ENCODE results near the gene EBNA1BP2. TPM values are rescaled to one million over a fixed set of nuclear protein-coding genes. Genes with fewer than 3 reads are reported as not detected.

The EBNA1BP2 gene
- total and polyA plus RNA-seq, 10 of the 15 experiments (the other 5 are each of a cell fraction or from before 2014, with no cell fraction given) = 57.5 to 275 (median 133) TPM

DNA sequence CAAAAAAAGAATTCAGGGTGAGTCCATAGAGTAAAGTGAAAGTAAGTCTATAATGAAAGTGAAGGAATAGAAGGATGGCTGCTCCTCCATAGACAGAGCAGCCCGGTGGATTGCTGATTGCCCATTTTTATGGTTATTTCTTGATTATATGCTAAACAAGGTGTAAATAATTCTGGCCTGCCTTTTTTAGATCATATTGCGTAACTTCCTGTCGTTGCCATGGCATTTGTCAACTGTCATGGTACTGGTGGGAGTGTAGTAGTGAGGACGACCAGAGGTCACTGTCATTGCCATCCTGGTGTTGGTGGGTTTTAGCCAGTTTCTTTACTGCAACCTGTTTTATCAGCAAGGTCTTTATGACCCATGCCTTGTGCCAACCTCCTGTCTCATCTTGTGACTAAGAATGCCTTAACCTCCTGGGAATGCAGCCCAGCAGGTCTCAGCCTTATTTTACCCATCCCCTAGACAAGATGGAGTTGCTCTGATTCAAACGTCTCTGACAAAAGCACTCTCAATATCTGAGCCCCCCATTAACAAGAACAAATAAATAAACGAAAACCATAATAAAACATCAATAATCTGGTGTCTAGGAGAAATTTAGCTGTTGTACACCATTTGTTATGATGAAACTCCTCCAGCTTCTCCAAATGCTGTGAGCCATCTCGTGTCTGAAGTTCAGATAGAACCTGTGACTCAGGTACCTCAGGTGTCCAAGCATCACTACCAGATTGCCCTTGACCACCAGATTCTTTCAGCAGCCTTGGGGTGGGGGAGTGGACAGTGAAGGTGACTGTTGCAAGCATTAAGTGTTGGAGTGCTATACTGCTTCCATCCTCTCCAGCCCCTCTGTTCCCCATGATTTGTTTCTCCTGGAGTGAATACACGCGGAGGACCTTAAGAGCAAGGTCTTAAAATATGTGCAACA is 36.0 kb downstream of the EBNA1BP2 start:
- H3K9ac ChIP-seq (ENCODE audit: control insufficient read depth, insufficient read depth, low read length) = no peak overlapping the region
- H2AFZ ChIP-seq (ENCODE audit: control insufficient read depth, low read depth, low read length) = no peak overlapping the region
- H3K36me3 ChIP-seq (ENCODE audit: control insufficient read depth in 2 of 2, insufficient read depth in 2 of 2, low read length in 1 of 2) = no peaks in the 10 kb centered on the region
- H3K4me2 ChIP-seq (ENCODE audit: control insufficient read depth, insufficient read depth) = no peak overlapping the region
- no peak overlapping the region for H3K4me3 ChIP-seq
- H3K4me1 ChIP-seq (ENCODE audit: control insufficient read depth, insufficient read depth, low read length) = no peaks in the 10 kb centered on the region
- 30% methylated on average over 9 of the region's 9 CpGs for WGBS (ENCODE audit: insufficient coverage, insufficient replicate concordance, low lambda C conversion rate, missing lambda C conversion rate)
- no TSS peak for BruUV-seq (replicated peaks)
- no peaks in the 10 kb centered on the region for H4K20me1 ChIP-seq (ENCODE audit: control insufficient read depth, insufficient read depth)
- ChIA-PET POLR2A (no interaction called here), SMC1A (ENCODE audit: uncharacterized antibody, unreplicated experiment) (no interaction called here), RAD21 (ENCODE audit: unreplicated experiment) (no interaction called here), CTCF (interaction anchor here (0.7 kb wide), 1 partner anchor 1029 kb away, joined by 3 read pairs; no protein-coding TSS in a partner anchor)
- H3K9me3 ChIP-seq (replicated peaks; ENCODE audit: control insufficient read depth, insufficient read depth, low read length) = no peaks in the 10 kb centered on the region
- H3K27me3 ChIP-seq (replicated peaks in 1 of 2; ENCODE audit: control insufficient read depth in 2 of 2, insufficient read depth in 2 of 2, low read length in 1 of 2) = no peaks in the 10 kb centered on the region; a peak in 1 of 4 replicates
- no peaks in the 10 kb centered on the region for H3K79me2 ChIP-seq (ENCODE audit: control insufficient read depth, insufficient read depth, low read length)
- ATAC-seq (no peak), FAIRE-seq (no peak), DNase-seq (ENCODE audit: low read depth, low spot score) (no peak)
- no peak overlapping the region for H3K27ac ChIP-seq (ENCODE audit: control insufficient read depth, insufficient read depth)
- in situ Hi-C loops (cut with MboI) (no loop called here), intact Hi-C loops (cut with micrococcal nuclease; ENCODE audit: unreplicated experiment) (no loop called here)
- TF ChIP-seq BRCA1 (IDR thresholded peaks at IDR 0.05; ENCODE audit: low read depth, low read length) = no peak
- no peak for TF ChIP-seq ZBTB4 (CRISPR knock-in tag; IDR thresholded peaks at IDR 0.05)
- no peak for TF ChIP-seq CBX3 (IDR thresholded peaks at IDR 0.05; ENCODE audit: borderline replicate concordance, low read depth)
- TF ChIP-seq, protein P1, sequence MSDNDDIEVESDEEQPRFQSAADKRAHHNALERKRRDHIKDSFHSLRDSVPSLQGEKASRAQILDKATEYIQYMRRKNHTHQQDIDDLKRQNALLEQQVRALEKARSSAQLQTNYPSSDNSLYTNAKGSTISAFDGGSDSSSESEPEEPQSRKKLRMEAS (IDR thresholded peaks at IDR 0.05; ENCODE audit: low read depth, low read length) = no peak
- TF ChIP-seq, protein P2, sequence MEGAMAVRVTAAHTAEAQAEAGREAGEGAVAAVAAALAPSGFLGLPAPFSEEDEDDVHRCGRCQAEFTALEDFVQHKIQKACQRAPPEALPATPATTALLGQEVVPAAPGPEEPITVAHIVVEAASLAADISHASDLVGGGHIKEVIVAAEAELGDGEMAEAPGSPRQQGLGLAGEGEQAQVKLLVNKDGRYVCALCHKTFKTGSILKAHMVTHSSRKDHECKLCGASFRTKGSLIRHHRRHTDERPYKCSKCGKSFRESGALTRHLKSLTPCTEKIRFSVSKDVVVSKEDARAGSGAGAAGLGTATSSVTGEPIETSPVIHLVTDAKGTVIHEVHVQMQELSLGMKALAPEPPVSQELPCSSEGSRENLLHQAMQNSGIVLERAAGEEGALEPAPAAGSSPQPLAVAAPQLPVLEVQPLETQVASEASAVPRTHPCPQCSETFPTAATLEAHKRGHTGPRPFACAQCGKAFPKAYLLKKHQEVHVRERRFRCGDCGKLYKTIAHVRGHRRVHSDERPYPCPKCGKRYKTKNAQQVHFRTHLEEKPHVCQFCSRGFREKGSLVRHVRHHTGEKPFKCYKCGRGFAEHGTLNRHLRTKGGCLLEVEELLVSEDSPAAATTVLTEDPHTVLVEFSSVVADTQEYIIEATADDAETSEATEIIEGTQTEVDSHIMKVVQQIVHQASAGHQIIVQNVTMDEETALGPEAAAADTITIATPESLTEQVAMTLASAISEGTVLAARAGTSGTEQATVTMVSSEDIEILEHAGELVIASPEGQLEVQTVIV (IDR thresholded peaks at IDR 0.05; ENCODE audit: borderline replicate concordance, partially characterized antibody) = no peak
- TF ChIP-seq BACH1 (IDR thresholded peaks at IDR 0.05; ENCODE audit: borderline replicate concordance) = no peak
- no peak for TF ChIP-seq MLLT1 (IDR thresholded peaks at IDR 0.05)
- no peak for TF ChIP-seq JUND (IDR thresholded peaks at IDR 0.05; ENCODE audit: low read depth, low read length)
- no peak for TF ChIP-seq LARP7 (IDR thresholded peaks at IDR 0.05)
- TF ChIP-seq, protein P3, sequence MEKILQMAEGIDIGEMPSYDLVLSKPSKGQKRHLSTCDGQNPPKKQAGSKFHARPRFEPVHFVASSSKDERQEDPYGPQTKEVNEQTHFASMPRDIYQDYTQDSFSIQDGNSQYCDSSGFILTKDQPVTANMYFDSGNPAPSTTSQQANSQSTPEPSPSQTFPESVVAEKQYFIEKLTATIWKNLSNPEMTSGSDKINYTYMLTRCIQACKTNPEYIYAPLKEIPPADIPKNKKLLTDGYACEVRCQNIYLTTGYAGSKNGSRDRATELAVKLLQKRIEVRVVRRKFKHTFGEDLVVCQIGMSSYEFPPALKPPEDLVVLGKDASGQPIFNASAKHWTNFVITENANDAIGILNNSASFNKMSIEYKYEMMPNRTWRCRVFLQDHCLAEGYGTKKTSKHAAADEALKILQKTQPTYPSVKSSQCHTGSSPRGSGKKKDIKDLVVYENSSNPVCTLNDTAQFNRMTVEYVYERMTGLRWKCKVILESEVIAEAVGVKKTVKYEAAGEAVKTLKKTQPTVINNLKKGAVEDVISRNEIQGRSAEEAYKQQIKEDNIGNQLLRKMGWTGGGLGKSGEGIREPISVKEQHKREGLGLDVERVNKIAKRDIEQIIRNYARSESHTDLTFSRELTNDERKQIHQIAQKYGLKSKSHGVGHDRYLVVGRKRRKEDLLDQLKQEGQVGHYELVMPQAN (conservative IDR thresholded peaks at IDR 0.05) = no peak
- TF ChIP-seq, protein P4, sequence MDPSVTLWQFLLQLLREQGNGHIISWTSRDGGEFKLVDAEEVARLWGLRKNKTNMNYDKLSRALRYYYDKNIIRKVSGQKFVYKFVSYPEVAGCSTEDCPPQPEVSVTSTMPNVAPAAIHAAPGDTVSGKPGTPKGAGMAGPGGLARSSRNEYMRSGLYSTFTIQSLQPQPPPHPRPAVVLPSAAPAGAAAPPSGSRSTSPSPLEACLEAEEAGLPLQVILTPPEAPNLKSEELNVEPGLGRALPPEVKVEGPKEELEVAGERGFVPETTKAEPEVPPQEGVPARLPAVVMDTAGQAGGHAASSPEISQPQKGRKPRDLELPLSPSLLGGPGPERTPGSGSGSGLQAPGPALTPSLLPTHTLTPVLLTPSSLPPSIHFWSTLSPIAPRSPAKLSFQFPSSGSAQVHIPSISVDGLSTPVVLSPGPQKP (IDR thresholded peaks at IDR 0.05; ENCODE audit: low read depth, low read length) = no peak
